ENCODE results near the gene PITPNC1.

Gene PITPNC1

DNA sequence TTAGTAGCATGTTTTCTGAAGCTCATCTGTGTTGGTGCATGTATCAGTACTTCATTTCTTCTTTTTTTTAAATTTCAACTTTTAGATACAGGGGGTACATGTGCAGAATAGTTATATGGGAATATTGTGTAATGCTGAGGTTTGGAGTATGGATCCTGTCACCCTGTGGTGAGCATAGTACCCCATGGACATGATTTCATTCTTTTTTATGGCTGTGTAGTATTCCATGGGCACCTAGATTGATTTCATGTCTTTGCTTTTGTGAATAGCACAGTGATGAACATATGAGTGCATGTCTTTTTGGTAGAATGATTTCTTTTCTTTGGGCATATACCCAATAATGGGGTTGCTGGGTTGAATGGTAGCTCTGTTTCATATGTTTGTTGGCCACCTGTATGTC lies 285.6 kb downstream of the PITPNC1 start:
- no peaks in the 10 kb centered on the region for H3K4me1 ChIP-seq (ENCODE audit: control insufficient read depth, insufficient read depth, low read length, unreplicated experiment)
- no peaks in the 10 kb centered on the region for H3K79me2 ChIP-seq (ENCODE audit: control insufficient read depth, insufficient read depth, low read length, unreplicated experiment)
- no peak overlapping the region for H3K27ac ChIP-seq (ENCODE audit: low read depth, low read length)
- no peak overlapping the region for H2AFZ ChIP-seq (ENCODE audit: low read length, unreplicated experiment)
- H3K27me3 ChIP-seq (ENCODE audit: insufficient read depth, low read length): no peaks in the 10 kb centered on the region
- H3K4me3 ChIP-seq (ENCODE audit: low read depth, low read length): no peak overlapping the region
- H3K36me3 ChIP-seq (ENCODE audit: insufficient read depth, low read length): no peaks in the 10 kb centered on the region

- no peaks in the 10 kb centered on the region for H3K79me2 ChIP-seq (ENCODE audit: control insufficient read depth, insufficient read depth, low read length, unreplicated experiment)
- no peak overlapping the region for H3K4me3 ChIP-seq (ENCODE audit: low read depth, low read length)
- H2AFZ ChIP-seq (ENCODE audit: low read length, unreplicated experiment): no peak overlapping the region
- H3K27ac ChIP-seq (ENCODE audit: low read depth, low read length): no peak overlapping the region
- H3K4me1 ChIP-seq (ENCODE audit: control insufficient read depth, insufficient read depth, low read length, unreplicated experiment): no peaks in the 10 kb centered on the region
- H3K36me3 ChIP-seq (ENCODE audit: insufficient read depth, low read length): no peaks in the 10 kb centered on the region
- H3K27me3 ChIP-seq (ENCODE audit: insufficient read depth, low read length): no peaks in the 10 kb centered on the region
Observed at GRCh38 chr17:67663457-67663856, 286.4 kb downstream of the PITPNC1 start.

DNA sequence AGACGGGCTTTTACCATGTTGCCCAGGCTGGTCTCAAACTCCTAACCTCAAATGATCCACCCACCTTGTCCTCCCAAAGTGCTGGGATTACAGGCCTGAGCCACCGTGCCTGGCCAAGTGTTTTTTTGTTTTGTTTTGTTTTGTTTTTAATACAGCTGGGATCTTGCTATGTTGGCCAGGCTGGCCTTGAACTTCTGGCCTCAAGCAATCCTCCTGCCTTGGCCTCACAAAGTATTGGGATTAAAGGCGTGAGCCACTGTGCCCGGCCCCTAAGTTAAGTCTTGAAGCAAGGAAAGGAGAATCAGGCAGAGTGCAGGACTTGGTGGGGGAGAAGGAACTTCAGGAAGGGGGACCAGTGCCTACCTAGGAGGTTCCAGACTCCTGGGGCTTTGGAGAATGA lies 288.9 kb downstream of the PITPNC1 start:
- Histone ChIP-seq H3K27me3 (ENCODE audit: insufficient read depth, low read length) (no peaks in the 10 kb centered on the region), H3K4me3 (ENCODE audit: low read depth, low read length) (no peak overlapping the region), H3K36me3 (ENCODE audit: insufficient read depth, low read length) (no peaks in the 10 kb centered on the region), H2AFZ (ENCODE audit: low read length, unreplicated experiment) (no peak overlapping the region), H3K79me2 (ENCODE audit: control insufficient read depth, insufficient read depth, low read length, unreplicated experiment) (no peaks in the 10 kb centered on the region), H3K4me1 (ENCODE audit: control insufficient read depth, insufficient read depth, low read length, unreplicated experiment) (no peaks in the 10 kb centered on the region), H3K27ac (ENCODE audit: low read depth, low read length) (no peak overlapping the region)

DNA sequence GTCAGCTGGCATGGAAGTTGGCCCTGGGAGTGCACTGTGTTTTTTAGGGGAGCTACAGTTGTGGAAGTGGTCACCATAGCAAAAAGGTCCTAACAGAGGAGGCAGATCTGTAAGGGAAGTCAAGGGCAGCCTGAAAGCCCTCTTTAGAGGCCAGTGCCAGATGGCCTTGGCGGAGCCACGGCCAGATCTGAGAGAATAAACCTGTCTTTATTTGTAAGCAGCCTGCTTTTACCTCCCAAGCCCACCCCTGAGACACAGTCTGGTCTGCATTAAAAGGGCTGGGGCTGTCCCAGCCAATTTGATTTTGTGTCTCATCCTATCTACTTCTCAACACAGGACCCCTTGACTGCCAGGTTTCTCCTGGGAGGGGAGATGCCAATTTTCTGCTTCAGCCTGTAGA lies 289.6 kb downstream of the PITPNC1 start:
- Histone ChIP-seq H3K27ac (ENCODE audit: low read depth, low read length) (no peak overlapping the region), H3K4me1 (ENCODE audit: control insufficient read depth, insufficient read depth, low read length, unreplicated experiment) (no peaks in the 10 kb centered on the region), H2AFZ (ENCODE audit: low read length, unreplicated experiment) (no peak overlapping the region), H3K27me3 (ENCODE audit: insufficient read depth, low read length) (no peaks in the 10 kb centered on the region), H3K79me2 (ENCODE audit: control insufficient read depth, insufficient read depth, low read length, unreplicated experiment) (no peaks in the 10 kb centered on the region), H3K4me3 (ENCODE audit: low read depth, low read length) (no peak overlapping the region), H3K36me3 (ENCODE audit: insufficient read depth, low read length) (no peaks in the 10 kb centered on the region)

GRCh38 chr17:67671493-67671892 lies 294.4 kb downstream of the PITPNC1 start:
- H3K27ac ChIP-seq (ENCODE audit: low read depth, low read length): no peak overlapping the region
- no peak overlapping the region for H2AFZ ChIP-seq (ENCODE audit: low read length, unreplicated experiment)
- no peaks in the 10 kb centered on the region for H3K4me1 ChIP-seq (ENCODE audit: control insufficient read depth, insufficient read depth, low read length, unreplicated experiment)
- no peaks in the 10 kb centered on the region for H3K36me3 ChIP-seq (ENCODE audit: insufficient read depth, low read length)
- no peaks in the 10 kb centered on the region for H3K79me2 ChIP-seq (ENCODE audit: control insufficient read depth, insufficient read depth, low read length, unreplicated experiment)
- no peaks in the 10 kb centered on the region for H3K27me3 ChIP-seq (ENCODE audit: insufficient read depth, low read length)
- H3K4me3 ChIP-seq (ENCODE audit: low read depth, low read length): no peak overlapping the region

GRCh38 chr17:67672592-67673335 lies 295.7 kb downstream of the PITPNC1 start:
- H3K4me1 ChIP-seq (ENCODE audit: control insufficient read depth, insufficient read depth, low read length, unreplicated experiment): no peaks in the 10 kb centered on the region
- no peaks in the 10 kb centered on the region for H3K27me3 ChIP-seq (ENCODE audit: insufficient read depth, low read length)
- H3K36me3 ChIP-seq (ENCODE audit: insufficient read depth, low read length): no peaks in the 10 kb centered on the region
- no peak overlapping the region for H3K27ac ChIP-seq (ENCODE audit: low read depth, low read length)
- H3K4me3 ChIP-seq (ENCODE audit: low read depth, low read length): no peak overlapping the region
- H3K79me2 ChIP-seq (ENCODE audit: control insufficient read depth, insufficient read depth, low read length, unreplicated experiment): no peaks in the 10 kb centered on the region
- no peak overlapping the region for H2AFZ ChIP-seq (ENCODE audit: low read length, unreplicated experiment)

- H2AFZ ChIP-seq (ENCODE audit: low read length, unreplicated experiment): no peak overlapping the region
- H3K36me3 ChIP-seq (ENCODE audit: insufficient read depth, low read length): no peaks in the 10 kb centered on the region
- no peaks in the 10 kb centered on the region for H3K4me1 ChIP-seq (ENCODE audit: control insufficient read depth, insufficient read depth, low read length, unreplicated experiment)
- no peak overlapping the region for H3K4me3 ChIP-seq (ENCODE audit: low read depth, low read length)
- H3K79me2 ChIP-seq (ENCODE audit: control insufficient read depth, insufficient read depth, low read length, unreplicated experiment): no peaks in the 10 kb centered on the region
- no peaks in the 10 kb centered on the region for H3K27me3 ChIP-seq (ENCODE audit: insufficient read depth, low read length)
- H3K27ac ChIP-seq (ENCODE audit: low read depth, low read length): no peak overlapping the region
Observed at GRCh38 chr17:67675481-67675880, 298.4 kb downstream of the PITPNC1 start.

GRCh38 chr17:67676305-67676704 lies 299.2 kb downstream of the PITPNC1 start:
- H3K27ac ChIP-seq (ENCODE audit: low read depth, low read length): no peak overlapping the region
- no peak overlapping the region for H2AFZ ChIP-seq (ENCODE audit: low read length, unreplicated experiment)
- H3K4me3 ChIP-seq (ENCODE audit: low read depth, low read length): no peak overlapping the region

DNA sequence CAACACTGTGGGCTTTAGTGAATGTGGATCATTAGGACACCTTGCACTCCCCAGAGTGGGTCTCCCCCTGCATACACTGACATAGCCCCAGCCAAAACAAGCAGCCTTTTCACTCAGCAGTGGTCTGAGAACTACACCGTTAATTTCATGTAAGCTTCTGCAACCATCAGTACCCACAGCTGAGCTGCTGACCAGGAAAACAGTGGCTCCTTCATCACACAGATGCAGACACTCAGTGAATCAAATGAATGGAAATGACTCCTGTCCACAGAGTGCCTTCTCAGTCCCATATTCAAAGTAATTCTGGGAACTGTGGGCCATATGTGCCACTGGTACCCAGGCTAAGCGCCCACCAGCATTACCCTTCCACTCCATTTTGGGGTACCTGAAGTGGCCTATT lies 301.3 kb downstream of the PITPNC1 start:
- H3K4me1 ChIP-seq (ENCODE audit: control insufficient read depth, insufficient read depth, low read length, unreplicated experiment): no peaks in the 10 kb centered on the region
- H2AFZ ChIP-seq (ENCODE audit: low read length, unreplicated experiment): no peak overlapping the region
- H3K36me3 ChIP-seq (ENCODE audit: insufficient read depth, low read length): no peaks in the 10 kb centered on the region
- no peaks in the 10 kb centered on the region for H3K27me3 ChIP-seq (ENCODE audit: insufficient read depth, low read length)
- H3K4me3 ChIP-seq (ENCODE audit: low read depth, low read length): no peak overlapping the region
- H3K27ac ChIP-seq (ENCODE audit: low read depth, low read length): no peak overlapping the region
- H3K79me2 ChIP-seq (ENCODE audit: control insufficient read depth, insufficient read depth, low read length, unreplicated experiment): no peaks in the 10 kb centered on the region

More at GRCh38 chr17:67676305-67676704, 299.2 kb downstream of the PITPNC1 start:
- Histone ChIP-seq H3K79me2 (ENCODE audit: control insufficient read depth, insufficient read depth, low read length, unreplicated experiment) (no peaks in the 10 kb centered on the region), H3K36me3 (ENCODE audit: insufficient read depth, low read length) (no peaks in the 10 kb centered on the region), H3K4me1 (ENCODE audit: control insufficient read depth, insufficient read depth, low read length, unreplicated experiment) (no peaks in the 10 kb centered on the region), H3K27me3 (ENCODE audit: insufficient read depth, low read length) (no peaks in the 10 kb centered on the region)

DNA sequence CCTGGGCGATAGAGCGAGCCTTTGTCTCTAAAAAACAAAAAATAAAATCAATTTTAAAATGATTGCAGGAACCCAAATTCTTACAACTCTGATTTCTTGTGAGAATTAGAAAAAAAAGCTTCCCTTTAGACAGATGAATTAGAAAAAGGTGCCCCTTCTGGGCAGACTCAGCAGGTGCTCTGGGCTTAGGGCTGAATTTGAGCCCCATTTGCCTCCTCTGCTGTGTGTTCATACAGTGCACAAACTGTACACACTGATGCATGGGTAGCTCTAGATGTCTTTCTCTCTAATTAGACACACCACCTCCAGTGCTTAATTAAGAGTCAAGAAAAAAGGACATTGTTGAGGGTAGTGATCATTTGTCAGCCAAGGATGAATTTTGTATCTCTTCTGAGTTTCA lies 302.1 kb downstream of the PITPNC1 start:
- no peaks in the 10 kb centered on the region for H3K36me3 ChIP-seq (ENCODE audit: insufficient read depth, low read length)
- no peaks in the 10 kb centered on the region for H3K4me1 ChIP-seq (ENCODE audit: control insufficient read depth, insufficient read depth, low read length, unreplicated experiment)
- H3K27ac ChIP-seq (ENCODE audit: low read depth, low read length): no peak overlapping the region
- H3K79me2 ChIP-seq (ENCODE audit: control insufficient read depth, insufficient read depth, low read length, unreplicated experiment): no peaks in the 10 kb centered on the region
- no peak overlapping the region for H2AFZ ChIP-seq (ENCODE audit: low read length, unreplicated experiment)
- no peak overlapping the region for H3K4me3 ChIP-seq (ENCODE audit: low read depth, low read length)
- H3K27me3 ChIP-seq (ENCODE audit: insufficient read depth, low read length): no peaks in the 10 kb centered on the region

- no peaks in the 10 kb centered on the region for H3K4me1 ChIP-seq (ENCODE audit: control insufficient read depth, insufficient read depth, low read length, unreplicated experiment)
- H3K27me3 ChIP-seq (ENCODE audit: insufficient read depth, low read length): no peaks in the 10 kb centered on the region
- no peak overlapping the region for H3K27ac ChIP-seq (ENCODE audit: low read depth, low read length)
- no peaks in the 10 kb centered on the region for H3K79me2 ChIP-seq (ENCODE audit: control insufficient read depth, insufficient read depth, low read length, unreplicated experiment)
- no peaks in the 10 kb centered on the region for H3K36me3 ChIP-seq (ENCODE audit: insufficient read depth, low read length)
- no peak overlapping the region for H2AFZ ChIP-seq (ENCODE audit: low read length, unreplicated experiment)
- no peak overlapping the region for H3K4me3 ChIP-seq (ENCODE audit: low read depth, low read length)
Observed at GRCh38 chr17:67679721-67680120, 302.6 kb downstream of the PITPNC1 start.

All from ACC112 (cell line).